Activated effector memory CD4-positive, alpha-beta T cell treated with anti-CD3 and anti-CD28 coated beads, Interleukin-2, amount 50 U/mL, for 16 hours (primary cell): ENCODE measurements around the gene FSTL4.

Source experiments
- DNase-seq: peaks from one replicate; pipeline ENCODE4 v3.0.0-alpha.2; 2020

FSTL4 gene

DNA sequence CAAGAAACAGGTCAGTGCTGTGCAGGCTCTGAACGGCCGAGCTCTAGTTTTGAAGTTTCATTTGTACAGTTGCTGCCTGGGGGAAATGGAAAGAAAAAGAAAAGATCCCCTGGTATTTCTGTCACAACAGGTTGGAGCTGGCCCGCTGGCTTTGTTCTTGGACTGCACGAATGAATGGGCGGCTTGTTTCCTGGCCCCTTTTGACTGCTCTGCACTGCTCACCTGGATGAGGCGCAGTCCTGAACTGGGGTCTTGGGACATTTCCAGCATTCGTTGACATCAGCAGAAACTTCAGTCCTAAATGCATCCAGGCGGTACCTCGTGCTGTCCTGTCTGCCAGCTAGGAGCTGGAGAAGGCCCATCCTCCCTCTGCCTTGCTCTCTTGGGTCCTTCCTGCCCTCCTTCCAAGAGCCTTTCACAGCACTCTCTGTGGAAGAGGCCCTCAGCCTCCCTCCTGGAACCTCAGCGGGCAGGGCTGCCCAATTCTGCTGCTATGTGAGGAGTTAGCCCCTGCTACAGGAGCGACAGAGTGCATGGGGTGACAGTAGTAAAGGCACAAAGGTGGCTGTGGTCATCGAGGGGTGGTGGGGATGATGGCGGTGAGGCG is 189.2 kb downstream of the FSTL4 start:
- DNase-seq = no peak

DNA sequence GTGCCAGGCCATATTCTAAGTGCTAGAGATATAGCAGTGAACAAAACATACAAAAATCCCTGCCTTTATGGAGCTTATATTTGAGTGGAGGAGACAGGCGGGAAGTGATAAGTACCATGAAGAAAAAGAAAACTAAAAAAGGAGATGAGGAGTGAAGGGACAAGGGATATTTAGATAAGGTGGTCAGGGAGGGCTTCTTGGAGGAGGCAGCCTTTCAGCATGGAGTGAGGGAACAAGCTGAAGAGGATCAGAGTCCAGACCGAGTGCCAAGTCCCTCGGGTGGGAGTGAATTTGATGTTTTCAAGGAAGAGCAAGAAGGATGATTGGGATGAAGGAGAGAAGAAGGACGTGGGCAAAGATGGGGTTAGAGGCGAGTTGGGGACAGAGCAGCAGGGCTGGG is 190.5 kb downstream of the FSTL4 start:
- no peak for DNase-seq

DNA sequence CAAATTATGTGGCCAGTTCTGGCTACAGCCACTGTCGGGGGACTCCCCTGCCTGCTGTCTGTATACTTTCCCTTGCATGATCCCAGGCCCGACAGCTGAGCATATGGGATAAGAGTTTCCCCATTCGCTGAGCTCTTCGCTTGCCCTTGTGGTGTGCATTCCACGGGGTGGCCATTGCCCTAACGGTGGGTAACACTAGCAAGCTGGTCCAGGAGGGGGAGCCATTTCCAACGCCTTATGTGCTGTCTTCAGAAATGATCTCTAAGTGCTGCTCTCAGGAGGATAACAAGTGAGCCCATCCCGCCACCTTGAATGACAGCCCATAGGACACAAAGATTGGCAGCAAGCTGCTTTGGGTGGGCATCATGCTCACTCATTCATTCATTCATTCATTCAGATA is 190.9 kb downstream of the FSTL4 start:
- DNase-seq = no peak

DNA sequence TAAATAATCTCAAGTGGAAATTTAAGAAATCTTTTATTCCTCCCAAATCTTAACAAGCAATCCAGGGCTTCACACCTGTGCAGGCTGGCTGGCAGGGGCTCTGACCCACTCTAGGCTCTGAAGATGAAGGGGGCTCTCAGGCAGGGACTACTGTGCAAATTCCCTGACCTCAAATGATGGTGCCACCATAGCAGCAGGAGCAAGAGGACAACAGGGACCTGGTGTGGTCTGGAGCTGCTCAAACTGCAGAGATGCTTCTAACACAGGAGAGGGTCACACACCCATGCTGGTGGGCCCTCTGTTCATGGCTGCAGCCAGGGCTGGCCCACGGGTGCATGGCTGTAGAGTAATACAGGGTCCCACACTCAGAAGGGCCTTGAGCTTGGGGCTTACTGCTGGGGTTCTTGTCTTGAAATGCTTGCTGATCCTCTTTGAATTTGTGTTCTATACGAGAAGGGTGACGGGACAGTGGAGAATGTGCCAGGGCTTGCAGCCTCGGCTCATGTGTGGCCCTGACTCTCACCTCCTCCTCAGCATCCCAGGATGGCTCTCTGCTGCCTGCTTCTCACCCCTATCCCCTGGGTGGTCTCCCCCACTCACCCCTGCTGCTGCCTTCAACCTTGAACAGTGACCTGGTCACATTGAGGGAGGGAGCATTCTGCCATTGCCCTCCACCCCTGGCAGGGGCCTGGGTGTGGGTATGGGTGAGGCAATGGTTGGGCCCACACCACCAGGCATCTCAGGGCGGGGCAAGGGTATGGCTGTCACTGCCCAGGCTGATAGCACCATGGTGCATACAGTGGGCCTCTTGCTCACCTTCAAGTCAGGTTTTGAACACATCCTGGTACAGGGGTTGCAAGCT is 191.7 kb downstream of the FSTL4 start:
- DNase-seq = no peak

DNA sequence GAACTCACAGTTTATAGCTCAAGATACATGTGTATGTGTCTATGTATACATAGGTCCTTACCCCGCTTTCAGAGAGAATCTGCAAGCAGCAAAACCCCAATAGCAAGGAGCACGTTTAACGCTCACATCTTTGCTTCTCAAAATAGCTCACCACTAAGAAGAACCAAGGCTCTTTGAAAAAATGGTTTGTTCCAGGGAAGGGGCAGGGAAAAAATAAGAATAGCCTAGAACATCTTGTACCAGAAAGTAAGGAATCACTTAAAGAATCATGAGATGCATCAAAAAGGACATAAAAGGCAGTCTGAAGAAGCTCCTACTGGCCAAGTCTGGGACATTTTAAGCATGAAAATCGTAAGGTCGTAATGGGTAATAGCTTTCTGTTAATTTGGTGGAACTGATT is 196.4 kb downstream of the FSTL4 start:
- DNase-seq = no peak

DNA sequence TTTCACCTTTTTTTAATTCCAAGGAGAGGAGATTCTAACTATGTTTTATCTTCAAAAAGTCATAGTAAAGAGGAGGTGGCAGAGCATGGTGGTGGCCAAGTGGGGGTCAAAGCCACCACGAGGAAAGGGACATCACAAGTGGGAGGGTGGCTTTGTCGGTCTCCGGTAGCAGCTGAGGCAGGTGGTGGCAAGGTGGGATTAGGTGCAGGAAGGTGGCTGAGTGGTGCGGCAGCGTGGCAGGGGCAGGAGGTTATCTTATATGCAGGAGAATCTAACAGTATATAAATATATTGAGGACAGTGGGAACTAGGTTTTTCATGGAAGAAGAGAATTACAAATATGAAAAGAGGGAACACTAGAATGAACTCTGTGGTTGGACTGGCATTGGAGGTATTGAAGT is 196.8 kb downstream of the FSTL4 start:
- no peak for DNase-seq

DNA sequence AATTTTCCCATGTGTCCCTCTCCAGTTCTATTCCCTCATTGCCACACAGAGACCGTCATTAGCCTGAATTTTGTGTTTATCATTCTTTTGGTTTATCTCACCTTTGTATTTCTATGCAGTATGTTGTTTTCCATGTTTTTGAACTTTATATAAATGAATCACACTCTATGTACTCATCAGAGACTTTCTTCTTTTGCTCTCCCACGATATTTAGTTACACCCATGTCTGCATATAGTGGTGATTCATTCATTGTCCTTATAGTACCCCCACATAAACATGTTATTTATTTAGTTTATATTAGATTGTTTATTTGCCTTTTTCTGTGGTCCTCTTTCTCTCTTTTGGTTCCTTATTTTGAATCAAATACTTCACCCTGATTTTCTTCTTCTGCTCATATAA is 199.7 kb downstream of the FSTL4 start:
- DNase-seq = no peak

DNA sequence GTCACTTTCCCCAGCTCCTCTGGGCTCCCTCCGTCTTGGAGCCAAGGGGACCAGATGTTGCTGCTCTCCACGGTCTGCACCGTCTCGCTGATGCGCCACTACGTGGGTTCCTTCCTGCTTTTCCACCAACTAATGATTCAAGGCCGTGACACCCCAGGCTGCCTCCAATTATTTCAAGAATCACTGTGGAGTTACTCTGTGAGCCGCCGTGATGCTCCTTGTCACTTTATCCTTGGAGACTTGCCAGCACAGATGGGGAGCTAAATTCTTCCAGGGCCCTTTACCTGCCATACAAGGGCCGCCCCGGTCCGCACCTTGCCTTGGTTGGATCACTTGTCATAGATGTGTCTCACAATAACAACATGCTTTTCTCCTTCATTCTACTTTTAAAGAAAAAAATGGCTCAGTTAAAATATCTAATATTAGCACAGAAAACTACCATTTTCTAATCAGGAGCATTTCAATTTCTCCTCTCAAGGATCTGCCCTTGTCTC is 202.0 kb downstream of the FSTL4 start:
- no peak for DNase-seq

DNA sequence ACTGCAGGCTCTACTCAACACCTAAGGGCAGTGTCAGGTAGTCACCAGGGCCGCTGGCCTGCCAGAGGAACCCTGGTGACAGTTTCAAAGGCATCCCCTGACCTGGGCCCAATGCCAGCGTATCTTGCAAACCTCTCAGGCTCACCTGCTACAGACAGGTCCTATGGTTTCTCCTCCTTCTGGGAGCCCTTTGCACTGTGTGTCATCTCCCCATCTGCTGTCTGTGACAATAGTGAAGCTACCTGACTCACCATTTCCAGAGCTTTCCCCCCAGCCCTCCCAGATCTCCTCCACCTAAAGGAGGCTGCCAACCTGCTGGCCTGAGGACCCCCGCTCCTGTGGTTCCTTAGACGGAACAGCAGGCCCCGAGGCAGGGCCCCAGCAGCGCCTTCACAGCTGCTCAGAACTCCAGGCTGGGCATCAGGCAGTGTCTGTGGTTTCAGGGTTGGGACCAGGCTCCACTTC is 203.1 kb downstream of the FSTL4 start:
- no peak for DNase-seq

DNA sequence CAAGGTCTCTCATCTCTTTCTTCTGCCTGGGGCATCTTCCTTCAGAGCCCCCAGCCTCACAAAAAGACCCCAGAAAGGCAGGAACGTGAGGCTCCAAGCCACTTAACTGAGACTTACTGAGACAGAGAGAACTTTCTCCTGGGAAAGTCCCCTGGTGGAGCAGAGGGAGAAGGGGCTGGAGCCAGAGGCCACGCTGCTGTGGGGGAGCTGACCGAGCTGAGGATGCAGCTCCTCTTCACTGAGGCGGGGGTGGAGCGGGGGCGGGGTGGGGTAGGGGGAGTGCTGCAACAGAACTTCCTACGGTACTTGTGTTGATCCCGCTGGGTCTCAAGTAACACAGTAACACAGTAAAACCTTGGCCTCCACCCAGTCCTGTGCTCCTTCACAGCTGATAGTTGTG is 204.0 kb downstream of the FSTL4 start:
- DNase-seq = no peak

DNA sequence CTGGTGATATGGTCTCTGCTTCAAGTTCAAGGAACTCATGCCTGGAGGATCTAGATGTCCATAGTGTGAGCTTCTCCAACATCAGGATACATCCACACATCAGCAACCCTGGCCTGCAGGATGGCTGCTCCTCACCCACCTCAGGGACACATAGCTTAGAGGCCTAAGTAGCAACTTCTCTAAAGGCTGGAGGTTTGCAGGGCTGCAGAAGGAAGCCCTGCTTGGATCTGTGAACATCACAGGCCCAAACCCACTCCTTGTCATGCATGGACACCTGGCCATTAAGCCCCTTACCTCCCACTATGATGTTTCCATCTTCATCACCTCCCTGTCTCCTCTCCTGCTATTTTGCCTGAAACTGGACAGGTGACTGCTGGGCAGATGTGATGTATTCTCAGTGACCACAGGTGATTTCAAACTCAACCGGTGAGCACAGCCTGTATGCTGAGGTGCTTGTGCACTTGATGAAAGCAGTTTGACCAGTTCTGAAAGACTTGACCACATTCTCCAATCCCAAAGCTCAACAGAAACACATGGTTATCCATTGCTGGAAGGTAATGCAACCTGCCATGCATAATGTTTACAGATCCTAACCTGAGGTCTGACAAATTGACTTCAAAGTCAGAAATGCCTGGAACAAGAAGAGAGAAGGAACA is 205.2 kb downstream of the FSTL4 start:
- no peak for DNase-seq

DNA sequence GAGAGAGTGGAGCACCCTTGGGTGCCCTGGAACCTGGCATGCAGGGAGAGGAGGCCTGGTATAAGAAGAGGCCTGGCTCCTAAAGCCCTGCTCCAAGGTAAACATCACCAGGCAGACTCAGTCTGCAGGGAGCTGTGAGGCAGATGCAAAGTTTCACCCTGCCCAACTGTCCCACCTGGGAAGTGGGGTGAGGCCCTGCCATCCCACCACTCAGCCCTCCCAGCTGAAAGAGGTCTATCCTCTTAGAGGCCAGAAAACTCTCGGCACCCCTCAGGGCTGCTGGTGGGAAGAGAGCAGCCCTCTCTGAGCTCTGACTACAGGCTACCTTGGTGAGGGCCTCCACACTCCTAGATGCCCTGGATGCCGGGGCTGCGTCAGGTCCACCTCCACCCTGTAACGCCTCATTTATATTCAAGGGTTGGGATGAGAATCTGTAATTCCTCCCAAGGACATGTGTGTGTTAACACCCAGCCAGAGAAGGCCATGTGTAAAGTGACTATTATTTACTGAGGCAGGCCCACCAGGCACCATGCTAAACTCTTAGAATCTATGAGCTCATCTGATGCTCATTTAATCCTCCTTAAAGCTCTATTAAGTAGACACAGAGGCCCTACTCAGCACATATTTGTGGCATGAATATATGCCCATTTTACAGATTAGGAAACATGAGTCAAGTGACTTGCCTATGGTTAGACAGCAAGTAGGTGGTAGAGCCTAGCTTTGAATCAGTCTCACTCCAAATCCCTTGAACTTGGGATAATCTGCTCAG is 205.9 kb downstream of the FSTL4 start:
- no peak for DNase-seq

DNA sequence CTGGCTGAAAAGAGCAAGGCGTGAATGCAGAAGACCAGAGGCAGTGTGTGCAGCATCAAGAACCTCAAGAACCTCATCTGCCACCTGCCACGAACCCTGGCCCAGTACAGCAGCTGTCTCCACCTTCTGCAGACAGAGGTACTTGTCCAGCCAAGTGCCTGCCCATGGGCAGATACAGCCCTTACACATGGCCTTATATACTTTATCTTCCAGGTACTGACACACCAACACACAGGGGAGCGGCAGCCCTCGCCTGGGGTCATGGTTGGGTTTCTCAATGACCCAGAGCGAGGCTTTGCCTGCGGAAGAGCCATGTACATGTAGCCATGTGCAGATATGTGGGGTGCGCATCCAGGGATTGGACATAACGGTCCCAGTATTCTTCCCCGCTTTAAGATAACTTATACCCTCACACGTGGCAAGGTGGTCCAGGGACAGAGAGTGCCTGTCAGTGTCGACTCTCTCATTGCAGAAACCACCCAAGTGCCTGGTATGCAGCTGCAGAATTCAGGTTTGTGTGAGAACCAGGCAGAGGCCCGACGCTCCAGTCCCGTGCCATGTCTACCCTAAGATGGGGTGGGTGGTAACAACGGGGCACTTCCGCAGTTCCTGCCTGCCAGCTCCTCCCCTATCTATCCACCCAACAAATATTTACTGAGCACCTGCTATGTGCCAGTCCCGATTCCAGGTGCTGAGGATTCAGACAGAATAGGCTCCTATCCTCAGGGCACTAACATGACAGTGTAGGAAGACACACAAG is 206.9 kb downstream of the FSTL4 start:
- DNase-seq = no peak

DNA sequence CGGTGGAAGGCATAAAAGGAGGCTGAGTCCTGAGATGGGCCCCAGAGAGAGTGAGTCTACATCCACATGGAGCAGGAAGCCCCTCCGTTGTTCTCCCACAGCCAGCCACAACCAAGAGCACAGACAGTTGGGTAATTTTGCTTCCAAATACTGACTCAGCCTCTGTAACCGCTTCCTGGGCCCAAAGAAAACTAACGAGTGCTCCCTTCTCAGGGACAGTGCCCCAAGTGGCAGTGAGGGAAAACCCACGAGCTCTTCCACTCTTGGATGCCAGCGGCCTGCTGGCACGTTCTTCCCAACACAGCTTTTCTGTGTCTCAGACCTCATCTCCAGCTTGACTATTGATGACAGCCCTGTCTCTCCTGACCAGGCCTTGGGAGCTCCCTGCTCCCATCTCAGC is 207.6 kb downstream of the FSTL4 start:
- no peak for DNase-seq

DNA sequence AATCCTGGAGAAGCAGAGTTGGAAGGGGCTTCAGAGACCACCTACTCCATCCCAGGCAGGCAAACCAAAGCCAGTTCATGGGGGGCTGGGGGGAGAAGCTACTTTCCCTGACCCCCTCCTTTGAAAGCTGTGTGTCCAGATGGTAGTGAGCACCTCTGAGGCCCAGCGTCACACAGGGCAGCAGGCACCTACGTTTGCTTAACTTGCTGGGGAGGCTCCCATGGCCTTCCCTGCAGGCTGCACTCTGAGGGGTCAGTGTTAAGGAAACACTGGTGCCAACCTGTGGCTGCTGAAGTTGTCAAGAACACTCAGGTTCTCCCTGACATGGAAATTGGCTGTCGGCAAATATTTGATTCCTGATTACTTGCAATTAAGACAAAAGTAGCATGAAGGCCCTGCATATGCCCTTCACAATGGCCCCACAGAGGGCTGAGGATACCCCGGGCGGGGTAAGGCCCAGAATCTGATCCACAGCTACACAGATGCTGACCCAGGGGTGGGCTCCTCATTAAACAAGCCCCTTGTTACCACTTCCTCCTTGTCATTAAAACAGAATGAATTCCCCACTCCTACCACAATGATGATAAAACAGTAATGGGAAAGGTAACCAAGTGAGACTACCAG is 208.5 kb downstream of the FSTL4 start:
- no peak for DNase-seq

DNA sequence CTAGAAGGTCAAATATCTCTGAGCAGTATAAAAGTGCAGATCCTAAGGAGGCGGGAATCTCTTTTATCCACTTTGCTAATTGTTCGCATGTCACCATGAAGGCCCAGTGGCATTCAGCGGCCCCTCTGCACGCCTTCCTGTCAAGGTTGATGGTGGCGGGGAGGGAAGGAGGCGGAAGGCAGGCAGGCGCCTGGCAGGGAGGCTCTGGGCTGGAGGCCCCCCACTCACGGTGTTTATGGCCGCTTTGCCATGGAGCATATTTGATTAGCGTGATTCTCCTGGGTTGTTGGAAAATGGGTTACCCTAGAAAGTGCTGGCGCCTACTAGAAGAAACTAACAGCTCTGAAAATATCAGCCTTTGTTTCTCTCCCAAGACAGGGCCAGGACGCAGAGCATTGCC is 209.6 kb downstream of the FSTL4 start:
- DNase-seq = no peak

DNA sequence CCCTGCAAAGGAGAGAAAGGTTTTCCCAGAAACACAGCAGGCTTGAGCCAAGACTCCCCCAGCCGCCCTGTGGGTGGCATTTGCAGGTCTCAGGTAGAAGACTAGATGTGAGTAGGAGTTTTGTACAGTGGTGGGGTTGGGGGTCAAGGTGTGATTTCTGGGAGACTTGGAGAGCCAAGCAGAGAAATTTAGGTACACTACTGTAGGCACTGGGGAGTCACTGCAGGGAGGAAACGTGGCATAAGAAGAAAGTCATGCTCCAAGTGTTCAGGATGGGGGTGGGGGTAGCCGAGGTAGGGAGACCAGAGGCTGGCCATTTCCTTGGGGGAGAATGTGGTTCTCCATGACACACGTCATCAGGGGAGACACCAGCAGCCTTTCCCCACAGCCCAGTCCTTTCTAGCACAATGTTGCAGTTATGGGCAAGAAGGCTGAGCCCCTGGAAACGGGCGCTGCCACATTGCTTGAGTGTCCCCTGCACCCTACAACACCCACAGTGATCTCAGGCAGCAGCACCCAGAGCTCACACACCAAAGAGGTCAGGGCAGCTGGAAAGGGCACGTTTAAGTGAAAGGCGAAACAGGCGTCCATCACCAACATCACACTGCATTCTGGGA is 210.5 kb downstream of the FSTL4 start:
- no peak for DNase-seq

DNA sequence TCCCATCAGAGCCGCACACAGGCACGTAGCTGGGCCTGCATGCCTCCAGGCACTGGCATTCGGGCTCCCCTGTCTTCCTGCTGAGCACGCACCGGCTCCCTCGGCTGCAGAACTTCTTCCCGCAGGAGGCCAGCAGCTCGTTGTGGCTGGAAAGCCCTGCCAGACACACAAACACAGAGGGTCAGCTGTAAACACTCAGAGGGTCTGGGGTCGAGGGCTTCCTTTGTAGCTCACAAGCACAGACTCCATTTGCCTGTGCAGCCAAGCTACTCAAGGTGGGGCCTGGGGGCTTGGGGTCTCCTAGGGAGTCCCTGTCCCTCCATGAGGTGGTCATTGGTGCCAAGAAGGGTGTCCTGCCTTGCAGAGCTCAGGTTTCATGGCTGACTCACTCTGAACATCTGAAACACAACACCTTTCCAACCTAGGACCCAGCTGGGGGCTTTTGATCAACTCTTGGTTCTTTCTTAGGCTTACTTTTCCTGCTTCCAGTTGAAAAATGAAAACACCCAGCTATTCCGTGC is 211.4 kb downstream of the FSTL4 start:
- no peak for DNase-seq

DNA sequence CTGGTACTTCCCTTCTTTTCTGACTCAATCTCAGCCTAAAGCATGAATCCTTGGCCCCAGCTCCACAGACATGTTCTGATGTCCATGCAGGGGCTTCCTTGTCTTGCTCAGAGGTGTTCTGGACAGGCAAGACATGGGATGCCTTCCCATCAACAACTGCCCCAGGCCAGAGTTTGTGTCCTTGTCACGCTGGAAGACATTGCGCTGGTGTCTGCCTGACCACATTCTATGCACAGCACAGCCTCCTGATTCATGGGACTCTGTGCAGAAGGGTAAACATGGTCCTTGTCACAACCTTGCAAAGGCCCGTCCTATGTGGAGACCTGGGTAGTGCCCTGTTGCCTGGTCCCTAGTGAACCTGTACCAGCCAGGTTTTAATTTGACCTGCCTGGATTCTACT is 212.2 kb downstream of the FSTL4 start:
- no peak for DNase-seq

DNA sequence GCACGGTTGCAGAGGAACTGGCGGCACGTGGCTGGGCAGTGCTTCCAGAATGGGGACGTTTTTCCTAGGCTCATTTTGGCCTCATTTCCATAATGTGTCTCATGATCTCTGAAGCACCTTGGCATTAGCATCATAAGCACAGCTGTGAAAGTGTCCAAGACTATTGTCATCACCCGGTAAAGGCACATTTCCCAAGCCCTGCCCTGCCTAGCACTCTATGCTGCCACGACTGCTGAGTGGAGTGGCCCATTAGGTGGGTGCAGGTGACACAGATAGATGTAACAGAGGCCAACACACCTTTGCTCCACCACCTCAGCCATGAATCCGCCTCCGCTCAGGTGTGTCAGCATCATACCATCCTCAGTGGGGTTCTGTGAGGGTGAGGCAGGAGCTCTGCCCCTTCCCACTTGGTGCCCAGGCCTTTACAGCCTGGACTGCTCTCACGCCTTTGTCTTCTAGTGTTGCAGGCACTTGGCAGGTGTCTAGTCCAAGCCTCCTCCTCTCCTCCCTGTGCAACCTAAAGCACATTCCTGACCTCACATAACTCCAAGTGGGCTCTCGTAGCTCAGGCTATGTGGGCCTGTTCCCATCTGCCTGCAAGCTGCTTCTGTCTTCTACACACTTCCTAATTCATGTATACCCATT is 213.0 kb downstream of the FSTL4 start:
- no peak for DNase-seq

DNA sequence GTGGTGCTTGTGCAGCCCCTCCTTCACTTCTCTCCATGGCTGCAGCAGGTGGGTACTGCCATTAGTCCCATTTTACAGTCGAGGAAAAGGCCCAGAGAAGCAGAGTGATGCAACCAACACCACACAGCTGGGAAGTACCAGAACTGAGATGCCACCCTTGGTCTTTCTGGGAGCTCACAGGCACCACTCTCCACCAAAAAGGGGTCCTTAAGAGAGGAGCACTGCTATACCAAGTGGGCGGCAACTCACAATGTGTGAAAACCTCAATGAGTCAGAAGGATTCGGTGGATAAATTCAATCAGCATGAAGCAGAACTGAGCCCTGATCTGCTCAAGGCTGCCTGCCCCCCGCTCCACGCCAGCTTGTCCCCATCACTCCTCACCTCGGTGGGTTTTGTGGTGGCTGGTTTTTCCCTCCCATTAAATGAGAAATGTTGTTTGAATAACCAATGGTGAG is 213.7 kb downstream of the FSTL4 start:
- DNase-seq = no peak
